GM23338 (cell line): ENCODE results near the gene GCDH. TPM values are rescaled to one million over a fixed set of nuclear protein-coding genes. Genes with fewer than 3 reads are reported as not detected.

ENCODE experiments used
- ATAC-seq: fragments of 200-7000 bp; cut with Tn5 transposase; 3 replicates; pipeline ENCODE4 v1.9.1; 2020
- DNase-seq: peaks from one replicate; pipeline ENCODE4 v3.0.0-alpha.2; 2015; ENCODE audit warnings: low spot score
- H2AFZ ChIP-seq: fragments of 200-600 bp; sonication (generic); 2 replicates; pipeline ENCODE4 v1.8.0; 2016; ENCODE audit warnings: antibody characterized with exemption, mild to moderate bottlenecking, moderate library complexity
- H3F3A ChIP-seq: fragments of 200-600 bp; sonication (generic); replicated peaks from 2 replicates; pipeline ENCODE4 v1.8.0; 2017; ENCODE audit warnings: antibody characterized with exemption, mixed run types, low read depth
- H3K27ac ChIP-seq: fragments of 200-600 bp; sonication (generic); 2 replicates; pipeline ENCODE4 v1.6.1; 2016; ENCODE audit warnings: low read depth
- H3K27me3 ChIP-seq: fragments of 200-600 bp; sonication (generic); 2 replicates; pipeline ENCODE4 v1.8.0; 2016; ENCODE audit warnings: mild to moderate bottlenecking, mixed run types, moderate library complexity; ENCODE audit not compliant: insufficient read depth
- H3K36me3 ChIP-seq: fragments of 200-600 bp; sonication (generic); 2 replicates; pipeline ENCODE4 v1.8.0; 2016; ENCODE audit warnings: mild to moderate bottlenecking; ENCODE audit not compliant: insufficient read depth
- H3K4me1 ChIP-seq: fragments of 200-600 bp; sonication (generic); 2 replicates; pipeline ENCODE4 v1.8.0; 2016; ENCODE audit warnings: mild to moderate bottlenecking, moderate library complexity; ENCODE audit not compliant: insufficient read depth
- H3K4me2 ChIP-seq: fragments of 200-600 bp; sonication (generic); 2 replicates; pipeline ENCODE4 v1.7.1; 2017; ENCODE audit warnings: mixed run types
- H3K4me3 ChIP-seq: fragments of 200-600 bp; sonication (generic); 2 replicates; pipeline ENCODE4 v1.6.1; 2016; ENCODE audit warnings: mixed run types
- H3K79me2 ChIP-seq: fragments of 200-600 bp; sonication (generic); replicated peaks from 2 replicates; pipeline ENCODE4 v1.8.0; 2017; ENCODE audit warnings: mild to moderate bottlenecking; ENCODE audit not compliant: insufficient read depth
- H3K9me2 ChIP-seq: fragments of 200-600 bp; sonication (generic); 2 replicates; pipeline ENCODE4 v1.8.0; 2017; ENCODE audit not compliant: insufficient read depth
- H4K20me1 ChIP-seq: fragments of 200-600 bp; sonication (generic); replicated peaks from 2 replicates; pipeline ENCODE4 v1.8.0; 2017; ENCODE audit warnings: mild to moderate bottlenecking; ENCODE audit not compliant: insufficient read depth
- H3K27ac Mint-ChIP-seq: 2 replicates; pipeline ENCODE4 v1.8.0; 2020; ENCODE audit warnings: inconsistent platforms, mild to moderate bottlenecking, moderate library complexity, mixed read lengths
- H3K27me3 Mint-ChIP-seq: 3 replicates; pipeline ENCODE4 v1.8.0; 2022; ENCODE audit warnings: low read depth, mild to moderate bottlenecking, moderate library complexity, mixed read lengths, inconsistent platforms; ENCODE audit not compliant: insufficient read depth, poor library complexity
- H3K36me3 Mint-ChIP-seq: 3 replicates; pipeline ENCODE4 v1.8.0; 2021; ENCODE audit warnings: low read depth, mild to moderate bottlenecking, inconsistent platforms, moderate library complexity, mixed read lengths
- H3K4me1 Mint-ChIP-seq: 3 replicates; pipeline ENCODE4 v1.8.0; 2020; ENCODE audit warnings: mild to moderate bottlenecking, inconsistent platforms, mixed read lengths
- H3K4me3 Mint-ChIP-seq: 3 replicates; pipeline ENCODE4 v1.8.0; 2021; ENCODE audit warnings: moderate library complexity, mild to moderate bottlenecking, inconsistent platforms, mixed read lengths
- H3K9me3 Mint-ChIP-seq: 3 replicates; pipeline ENCODE4 v1.8.0; 2020; ENCODE audit warnings: moderate library complexity, mild to moderate bottlenecking, inconsistent platforms, mixed read lengths
- CREB1 ChIP-seq: fragments of 250-450 bp; sonication (Bioruptor Pico); IDR thresholded peaks from 2 replicates; pipeline ENCODE4 v1.5.0; 2020; ENCODE audit warnings: low read depth, mild to moderate bottlenecking, moderate library complexity
- CTCF ChIP-seq, 2 experiments: fragments of 200-600 bp in 1 of 2; sonication (generic) in 1 of 2; conservative IDR thresholded peaks; 2 replicates each; pipeline versions ENCODE4 v1.5.1 to v1.6.1; 2016 to 2017; ENCODE audit warnings: antibody characterized with exemption in 2 of 2, low read depth in 2 of 2, mild to moderate bottlenecking in 2 of 2, moderate library complexity in 1 of 2
- JUNB ChIP-seq: IDR thresholded peaks from one replicate; pipeline ENCODE4 v1.6.1; 2016; ENCODE audit warnings: antibody characterized with exemption; ENCODE audit not compliant: unreplicated experiment
- NANOG ChIP-seq: IDR thresholded peaks from 2 replicates; pipeline ENCODE4 v1.6.1; 2016; ENCODE audit warnings: antibody characterized with exemption, borderline replicate concordance
- POLR2AphosphoS5 ChIP-seq: IDR thresholded peaks from 2 replicates; pipeline ENCODE4 v1.6.1; 2016; ENCODE audit warnings: antibody characterized with exemption, low read depth
- REST ChIP-seq: IDR thresholded peaks from one replicate; pipeline ENCODE4 v1.6.1; 2018; ENCODE audit warnings: antibody characterized with exemption; ENCODE audit not compliant: unreplicated experiment
- ZNF114 ChIP-seq: fragments of 250-450 bp; sonication (Bioruptor Pico); IDR thresholded peaks from 2 replicates; pipeline ENCODE4 v1.5.0; 2020; ENCODE audit warnings: mild to moderate bottlenecking, moderate library complexity
- ZNF331 ChIP-seq: fragments of 250-450 bp; sonication (Bioruptor Pico); IDR thresholded peaks from 2 replicates; pipeline ENCODE4 v1.5.0; 2020; ENCODE audit warnings: low read depth, mild to moderate bottlenecking, moderate library complexity
- polyA plus RNA-seq: library from polyadenylated mRNA; unstranded; fragments of >200 nt; fragmentation: Nextera tagmentation; extraction: Ambion mirVana; gene quantifications from 2 replicates; pipeline ENCODE4 v1.2.1, GENCODE V29; 2016
- total RNA-seq: library from RNA; depleted of rRNA; stranded (reverse); fragments of >200 nt; shearing (Covaris generic); gene quantifications from 2 replicates; pipeline ENCODE4 v1.2.3, GENCODE V29; 2014

GCDH gene
- total and polyA plus RNA-seq, 2 experiments from 2014 or later, result 54.1 to 99.8 TPM

GRCh38 chr19:12856653-12857052, 34.3 kb upstream of the GCDH start:
- H4K20me1 ChIP-seq, result no peaks in the 10 kb centered on the region; the same call in 1 of the 2 replicates
- Mint-ChIP-seq H3K9me3 (no peaks in the 10 kb centered on the region; the same call in 1 of the 3 replicates), H3K36me3 (peaks cover 47% of the 10 kb centered on the region), H3K4me1 (no peaks in the 10 kb centered on the region), H3K27ac (no peak overlapping the region), H3K27me3 (peaks cover 4% of the 10 kb centered on the region), H3K4me3 (no peak overlapping the region)
- no peak overlapping the region for H3K27ac ChIP-seq
- no peaks in the 10 kb centered on the region for H3K79me2 ChIP-seq
- H3K4me3 ChIP-seq, result no peak overlapping the region
- H3K4me1 ChIP-seq, result no peaks in the 10 kb centered on the region
- TF ChIP-seq REST, result no peak
- no peak for TF ChIP-seq CTCF (conservative IDR thresholded peaks at IDR 0.05; ENCODE audit: low read depth in 2 of 2)
- no peak for TF ChIP-seq ZNF331 (CRISPR knock-in tag)
- no peak for TF ChIP-seq ZNF114
- TF ChIP-seq POLR2AphosphoS5, result no peak
- TF ChIP-seq JUNB, result no peak
- no peak for TF ChIP-seq NANOG
- TF ChIP-seq CREB1 (CRISPR knock-in tag), result no peak
- H3F3A ChIP-seq, result 0 out of 2 replicates have a peak, but pooled peaks cover 3% of the 10 kb centered on the region
- H2AFZ ChIP-seq, result no peak overlapping the region
- DNase-seq, result no peak
- H3K4me2 ChIP-seq, result no peak overlapping the region
- no peaks in the 10 kb centered on the region for H3K36me3 ChIP-seq
- no peaks in the 10 kb centered on the region for H3K27me3 ChIP-seq
- ATAC-seq, result no peak
- no peaks in the 10 kb centered on the region for H3K9me2 ChIP-seq

- no peak overlapping the region for H2AFZ ChIP-seq
- TF ChIP-seq CTCF (conservative IDR thresholded peaks at IDR 0.05; ENCODE audit: low read depth in 2 of 2) (peak in 1 of 2 experiments; percentile 12; a peak in 1 of 4 replicates), JUNB (no peak)
- H3K79me2 ChIP-seq, result no peaks in the 10 kb centered on the region
- Mint-ChIP-seq H3K4me1 (no peaks in the 10 kb centered on the region), H3K36me3 (peaks cover 47% of the 10 kb centered on the region), H3K27ac (no peak overlapping the region), H3K9me3 (no peaks in the 10 kb centered on the region; the same call in 1 of the 3 replicates), H3K4me3 (no peak overlapping the region; the same call in 2 of the 3 replicates), H3K27me3 (peaks cover 4% of the 10 kb centered on the region)
- no peaks in the 10 kb centered on the region for H3K36me3 ChIP-seq
- H3K4me3 ChIP-seq, result no peak overlapping the region
- peak; percentile 41 for DNase-seq
- H3K27me3 ChIP-seq, result no peaks in the 10 kb centered on the region
- no peaks in the 10 kb centered on the region for H3K9me2 ChIP-seq
- no peak overlapping the region for H3K27ac ChIP-seq
- H3F3A ChIP-seq, result 0 out of 2 replicates have a peak, but pooled peaks cover 3% of the 10 kb centered on the region
- no peaks in the 10 kb centered on the region for H3K4me1 ChIP-seq
- ATAC-seq, result no peak; the same call in 2 of the 3 replicates
- H3K4me2 ChIP-seq, result no peak overlapping the region
- no peaks in the 10 kb centered on the region; the same call in 1 of the 2 replicates for H4K20me1 ChIP-seq
Observed at GRCh38 chr19:12858041-12858928, 32.7 kb upstream of the GCDH start.
